Cardiac muscle cell (in vitro differentiated cells and primary cell): ENCODE measurements around the gene TMEM145. TPM values are rescaled to one million over a fixed set of nuclear protein-coding genes. Genes with fewer than 3 reads are reported as not detected.

Experiments
- DNase-seq, 2 donors: peaks; one replicate each; pipeline versions ENCODE4 v3.0.0 to v3.0.0-alpha.2; 2010 to 2017; ENCODE audit warnings: low read depth in 1 of 2, low spot score in 1 of 2
- H3K27ac ChIP-seq: fragments of 200-600 bp; sonication (generic); 2 replicates; pipeline ENCODE4 v1.5.1; 2016
- H3K27me3 ChIP-seq: fragments of 200-600 bp; sonication (generic); 2 replicates; pipeline ENCODE4 v1.6.0; 2016; ENCODE audit warnings: control low read depth
- H3K36me3 ChIP-seq: fragments of 200-600 bp; sonication (generic); 2 replicates; pipeline ENCODE4 v1.5.1; 2016; ENCODE audit warnings: control low read depth
- H3K4me1 ChIP-seq: fragments of 200-600 bp; sonication (generic); 2 replicates; pipeline ENCODE4 v1.8.1; 2017; ENCODE audit warnings: low read depth, mild to moderate bottlenecking, mixed run types
- H3K4me3 ChIP-seq: fragments of 200-600 bp; sonication (generic); 2 replicates; pipeline ENCODE4 v1.5.1; 2016; ENCODE audit warnings: mild to moderate bottlenecking
- H3K9me3 ChIP-seq: fragments of 200-600 bp; sonication (generic); 2 replicates; pipeline ENCODE4 v1.5.1; 2017; ENCODE audit warnings: low read depth, mild to moderate bottlenecking, control low read depth
- polyA plus RNA-seq: library from polyadenylated mRNA; unstranded; fragments of >200 nt; fragmentation: Nextera tagmentation; extraction: Ambion mirVana; gene quantifications from 2 replicates; pipeline ENCODE4 v1.2.1, GENCODE V29; 2016
- total RNA-seq: library from RNA; depleted of rRNA; stranded (reverse); fragments of >200 nt; gene quantifications from 2 replicates; pipeline ENCODE4 v1.2.3, GENCODE V29; 2016
- TF ChIP-seq, protein P1 (sequence below): IDR thresholded peaks from 2 replicates; pipeline ENCODE4 v1.5.1; 2012; ENCODE audit warnings: low read depth, mild to moderate bottlenecking, low read length

TMEM145 gene
- total and polyA plus RNA-seq, 2 experiments from 2014 or later = 3.7 to 3.8 TPM

DNA sequence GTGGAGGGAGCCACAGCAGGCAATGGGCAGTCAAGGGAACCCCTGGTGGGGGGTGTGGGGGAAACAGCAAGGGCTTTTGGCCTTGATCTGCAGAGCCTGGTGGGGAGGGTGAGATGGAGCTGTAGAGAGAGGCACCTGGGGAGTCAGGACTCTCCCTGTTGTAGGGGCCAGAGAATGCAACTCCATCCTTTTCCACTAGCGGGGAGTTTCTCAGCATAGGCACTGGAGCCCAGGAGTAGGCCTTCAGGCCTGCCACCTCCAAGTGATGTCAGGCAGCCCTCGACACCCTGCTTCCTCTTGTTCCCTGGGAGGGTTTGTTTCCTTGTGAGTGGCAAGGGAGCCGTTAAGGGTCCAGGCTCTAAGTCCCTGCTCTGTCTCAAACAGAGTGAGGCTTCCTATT is 37.3 kb downstream of the TMEM145 start:
- no peak overlapping the region for H3K4me3 ChIP-seq
- H3K9me3 ChIP-seq = no peaks in the 10 kb centered on the region
- peaks cover 8% of the 10 kb centered on the region for H3K36me3 ChIP-seq
- H3K4me1 ChIP-seq = no peaks in the 10 kb centered on the region
- no peak overlapping the region for H3K27ac ChIP-seq
- no peaks in the 10 kb centered on the region for H3K27me3 ChIP-seq
- TF ChIP-seq, protein P1, sequence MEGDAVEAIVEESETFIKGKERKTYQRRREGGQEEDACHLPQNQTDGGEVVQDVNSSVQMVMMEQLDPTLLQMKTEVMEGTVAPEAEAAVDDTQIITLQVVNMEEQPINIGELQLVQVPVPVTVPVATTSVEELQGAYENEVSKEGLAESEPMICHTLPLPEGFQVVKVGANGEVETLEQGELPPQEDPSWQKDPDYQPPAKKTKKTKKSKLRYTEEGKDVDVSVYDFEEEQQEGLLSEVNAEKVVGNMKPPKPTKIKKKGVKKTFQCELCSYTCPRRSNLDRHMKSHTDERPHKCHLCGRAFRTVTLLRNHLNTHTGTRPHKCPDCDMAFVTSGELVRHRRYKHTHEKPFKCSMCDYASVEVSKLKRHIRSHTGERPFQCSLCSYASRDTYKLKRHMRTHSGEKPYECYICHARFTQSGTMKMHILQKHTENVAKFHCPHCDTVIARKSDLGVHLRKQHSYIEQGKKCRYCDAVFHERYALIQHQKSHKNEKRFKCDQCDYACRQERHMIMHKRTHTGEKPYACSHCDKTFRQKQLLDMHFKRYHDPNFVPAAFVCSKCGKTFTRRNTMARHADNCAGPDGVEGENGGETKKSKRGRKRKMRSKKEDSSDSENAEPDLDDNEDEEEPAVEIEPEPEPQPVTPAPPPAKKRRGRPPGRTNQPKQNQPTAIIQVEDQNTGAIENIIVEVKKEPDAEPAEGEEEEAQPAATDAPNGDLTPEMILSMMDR = no peak
- no peak for DNase-seq

DNA sequence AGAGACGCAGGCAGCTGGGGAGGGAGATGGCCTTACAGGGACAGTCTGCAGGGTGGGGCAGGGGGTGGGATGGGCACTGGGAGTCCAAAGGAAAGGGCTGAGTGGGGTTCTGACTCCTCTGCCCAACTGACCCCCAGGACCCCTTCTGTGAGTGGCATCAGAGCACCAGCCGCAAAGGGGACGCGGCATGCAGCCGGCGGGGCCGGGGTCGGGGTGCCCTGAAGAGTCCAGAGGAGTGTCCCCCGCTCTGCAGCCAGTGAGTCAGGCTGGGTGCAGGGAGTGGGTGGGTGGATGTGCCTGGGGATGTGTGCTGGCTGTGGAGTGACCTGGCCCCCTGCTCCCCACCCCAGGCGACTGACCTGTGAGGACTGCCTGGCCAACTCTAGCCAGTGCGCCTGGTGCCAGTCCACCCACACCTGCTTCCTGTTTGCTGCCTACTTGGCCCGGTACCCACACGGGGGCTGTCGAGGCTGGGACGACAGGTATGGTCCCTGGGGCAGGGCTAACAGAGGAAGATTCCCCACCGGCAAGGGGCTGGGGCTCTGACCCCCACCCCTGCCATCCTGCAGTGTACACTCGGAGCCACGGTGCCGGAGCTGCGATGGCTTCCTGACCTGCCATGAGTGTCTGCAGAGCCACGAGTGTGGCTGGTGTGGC is 38.1 kb downstream of the TMEM145 start:
- DNase-seq = no peak
- H3K27ac ChIP-seq = no peak overlapping the region
- no peaks in the 10 kb centered on the region for H3K9me3 ChIP-seq
- no peaks in the 10 kb centered on the region for H3K4me1 ChIP-seq
- no peak overlapping the region for H3K4me3 ChIP-seq
- no peaks in the 10 kb centered on the region for H3K27me3 ChIP-seq
- TF ChIP-seq, protein P1 = no peak
- peaks cover 15% of the 10 kb centered on the region for H3K36me3 ChIP-seq

DNA sequence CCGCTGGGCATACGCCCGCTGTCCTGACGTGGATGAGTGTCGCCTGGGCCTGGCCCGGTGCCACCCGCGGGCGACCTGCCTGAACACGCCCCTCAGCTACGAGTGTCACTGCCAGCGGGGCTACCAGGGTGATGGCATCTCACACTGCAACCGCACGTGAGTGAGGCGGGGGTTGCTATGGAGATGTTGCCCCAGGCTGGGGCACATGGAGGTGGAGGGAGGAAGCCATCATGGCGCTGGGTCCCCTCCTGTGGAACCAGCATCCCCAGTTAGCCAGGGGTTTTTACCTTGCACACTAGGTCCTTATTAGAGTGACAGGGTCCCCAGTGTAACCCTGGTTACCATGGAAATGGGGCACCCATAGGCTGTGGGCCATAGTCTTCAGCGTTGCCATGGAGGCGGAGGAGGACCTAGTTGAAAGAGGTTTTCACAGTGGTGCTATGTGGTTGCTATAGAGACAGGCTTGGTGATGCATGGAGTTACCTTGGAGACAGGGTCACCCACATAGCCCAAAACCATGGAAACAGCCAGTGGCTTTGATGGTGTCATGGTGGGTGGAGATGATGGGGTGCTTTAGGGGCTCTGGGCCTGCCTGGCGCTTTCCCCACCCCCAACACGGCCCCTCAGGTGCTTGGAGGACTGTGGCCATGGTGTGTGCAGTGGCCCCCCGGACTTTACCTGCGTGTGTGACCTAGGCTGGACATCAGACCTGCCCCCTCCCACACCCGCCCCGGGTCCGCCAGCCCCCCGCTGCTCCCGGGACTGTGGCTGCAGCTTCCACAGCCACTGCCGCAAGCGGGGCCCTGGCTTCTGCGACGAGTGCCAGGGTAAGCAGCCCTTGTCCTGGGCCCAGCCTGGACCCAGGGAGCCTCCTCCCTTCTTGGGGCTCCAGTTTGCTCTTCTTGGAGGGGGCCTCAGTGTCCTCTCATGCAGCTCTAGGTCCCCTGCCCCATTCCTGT is 39.5 kb downstream of the TMEM145 start:
- Histone ChIP-seq H3K9me3 (no peaks in the 10 kb centered on the region), H3K27ac (no peak overlapping the region), H3K4me3 (no peak overlapping the region), H3K27me3 (no peaks in the 10 kb centered on the region), H3K4me1 (no peaks in the 10 kb centered on the region), H3K36me3 (peaks cover 27% of the 10 kb centered on the region)
- DNase-seq = no peak
- TF ChIP-seq, protein P1 = no peak

DNA sequence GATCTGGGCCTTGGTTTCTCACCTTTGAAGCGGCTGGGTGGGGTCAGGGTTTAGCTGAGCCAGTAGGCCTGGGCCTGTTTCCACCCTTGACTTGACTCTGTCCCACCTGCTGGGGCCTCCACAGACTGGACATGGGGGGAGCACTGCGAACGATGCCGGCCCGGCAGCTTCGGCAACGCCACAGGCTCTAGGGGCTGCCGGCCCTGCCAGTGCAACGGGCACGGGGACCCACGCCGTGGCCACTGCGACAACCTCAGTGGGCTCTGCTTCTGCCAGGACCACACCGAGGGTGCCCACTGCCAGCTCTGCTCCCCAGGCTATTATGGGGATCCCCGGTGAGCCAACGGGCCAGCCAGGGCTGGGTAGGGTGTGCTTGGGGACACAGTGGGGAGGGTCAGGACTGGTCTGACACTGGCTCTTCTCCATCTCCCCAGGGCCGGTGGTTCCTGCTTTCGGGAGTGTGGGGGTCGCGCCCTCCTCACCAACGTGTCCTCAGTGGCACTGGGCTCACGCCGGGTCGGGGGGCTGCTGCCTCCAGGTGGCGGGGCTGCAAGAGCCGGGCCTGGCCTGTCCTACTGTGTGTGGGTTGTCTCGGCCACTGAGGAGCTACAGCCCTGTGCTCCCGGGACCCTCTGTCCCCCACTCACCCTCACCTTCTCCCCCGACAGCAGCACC is 40.4 kb downstream of the TMEM145 start:
- H3K4me3 ChIP-seq = no peak overlapping the region
- H3K36me3 ChIP-seq = peaks cover 23% of the 10 kb centered on the region
- H3K4me1 ChIP-seq = no peaks in the 10 kb centered on the region
- H3K9me3 ChIP-seq = no peaks in the 10 kb centered on the region
- TF ChIP-seq, protein P1 = no peak
- no peak overlapping the region for H3K27ac ChIP-seq
- no peak for DNase-seq
- no peaks in the 10 kb centered on the region for H3K27me3 ChIP-seq

DNA sequence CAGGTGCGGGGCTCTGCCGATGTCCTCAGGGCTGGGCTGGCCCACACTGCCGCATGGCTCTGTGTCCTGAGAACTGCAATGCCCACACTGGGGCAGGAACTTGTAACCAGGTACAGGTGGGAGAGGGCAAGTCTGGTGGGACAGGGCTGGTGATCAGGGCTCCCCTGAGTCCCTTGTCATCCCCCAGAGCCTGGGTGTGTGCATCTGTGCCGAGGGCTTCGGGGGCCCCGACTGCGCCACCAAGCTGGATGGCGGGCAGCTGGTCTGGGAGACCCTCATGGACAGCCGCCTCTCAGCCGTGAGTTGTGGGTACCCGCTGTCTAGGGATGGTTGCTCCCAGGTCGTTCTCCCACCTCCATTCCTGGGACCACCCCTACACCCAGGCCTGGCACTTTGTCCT is 42.8 kb downstream of the TMEM145 start:
- Histone ChIP-seq H3K9me3 (no peaks in the 10 kb centered on the region), H3K36me3 (peaks cover 26% of the 10 kb centered on the region), H3K4me1 (no peaks in the 10 kb centered on the region), H3K27ac (no peak overlapping the region), H3K4me3 (no peak overlapping the region), H3K27me3 (no peaks in the 10 kb centered on the region)
- TF ChIP-seq, protein P1 = no peak
- DNase-seq = no peak
